NB4 (cell line): ENCODE measurements around the gene KASH5.

ENCODE experiments used
- DNase-seq: peaks from one replicate; pipeline ENCODE4 v3.0.0; 2010; ENCODE audit warnings: low read depth
- H3K4me3 ChIP-seq: one replicate; pipeline ENCODE4 v1.5.1; 2011; ENCODE audit warnings: mild to moderate bottlenecking, low read depth, low read length, moderate library complexity
- MYC ChIP-seq: IDR thresholded peaks from 2 replicates; pipeline ENCODE4 v1.6.1; 2011; ENCODE audit warnings: low read depth, low read length
- POLR2A ChIP-seq: IDR thresholded peaks from 2 replicates; pipeline ENCODE4 v1.6.1; 2011; ENCODE audit warnings: mild to moderate bottlenecking; ENCODE audit not compliant: insufficient read length; ENCODE audit errors: extremely low read depth
- TF ChIP-seq, protein P1 (sequence below): IDR thresholded peaks from one replicate; pipeline ENCODE4 v1.5.1; 2012; ENCODE audit warnings: low read depth, low read length
- TF ChIP-seq, protein P2 (sequence below): IDR thresholded peaks from 2 replicates; pipeline ENCODE4 v1.6.1; 2011; ENCODE audit warnings: low read depth, low read length

The KASH5 gene

DNA sequence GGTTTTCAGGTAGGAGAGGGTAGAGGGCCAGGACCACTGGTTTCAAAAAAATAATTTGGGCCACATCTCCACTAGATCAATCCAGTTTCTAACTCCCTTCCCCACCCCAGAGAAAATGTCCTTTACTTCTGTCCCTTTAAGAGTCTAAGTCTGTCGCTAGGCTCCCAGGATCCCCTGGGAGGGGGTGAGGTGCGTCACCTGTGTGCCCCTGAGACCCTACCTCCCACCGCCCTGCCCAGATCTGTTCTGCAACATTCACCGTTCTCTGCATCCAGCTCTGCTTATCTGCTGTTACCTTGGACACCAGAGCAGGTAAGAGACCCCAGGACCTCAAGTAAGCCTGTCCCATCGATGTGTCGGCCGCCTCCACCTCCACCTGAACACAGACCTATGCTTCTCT lies 37.1 kb downstream of the KASH5 start, which contains the start of gene GFY:
Gene GFY (plus strand): TSS at position 211 of the 400 bp plus-strand sequence. CDS start 1,043 bp downstream, outside the sequence.
- TF ChIP-seq, protein P1, sequence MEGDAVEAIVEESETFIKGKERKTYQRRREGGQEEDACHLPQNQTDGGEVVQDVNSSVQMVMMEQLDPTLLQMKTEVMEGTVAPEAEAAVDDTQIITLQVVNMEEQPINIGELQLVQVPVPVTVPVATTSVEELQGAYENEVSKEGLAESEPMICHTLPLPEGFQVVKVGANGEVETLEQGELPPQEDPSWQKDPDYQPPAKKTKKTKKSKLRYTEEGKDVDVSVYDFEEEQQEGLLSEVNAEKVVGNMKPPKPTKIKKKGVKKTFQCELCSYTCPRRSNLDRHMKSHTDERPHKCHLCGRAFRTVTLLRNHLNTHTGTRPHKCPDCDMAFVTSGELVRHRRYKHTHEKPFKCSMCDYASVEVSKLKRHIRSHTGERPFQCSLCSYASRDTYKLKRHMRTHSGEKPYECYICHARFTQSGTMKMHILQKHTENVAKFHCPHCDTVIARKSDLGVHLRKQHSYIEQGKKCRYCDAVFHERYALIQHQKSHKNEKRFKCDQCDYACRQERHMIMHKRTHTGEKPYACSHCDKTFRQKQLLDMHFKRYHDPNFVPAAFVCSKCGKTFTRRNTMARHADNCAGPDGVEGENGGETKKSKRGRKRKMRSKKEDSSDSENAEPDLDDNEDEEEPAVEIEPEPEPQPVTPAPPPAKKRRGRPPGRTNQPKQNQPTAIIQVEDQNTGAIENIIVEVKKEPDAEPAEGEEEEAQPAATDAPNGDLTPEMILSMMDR, result no peak
- TF ChIP-seq MYC (no peak), POLR2A (no peak)
- TF ChIP-seq, protein P2, sequence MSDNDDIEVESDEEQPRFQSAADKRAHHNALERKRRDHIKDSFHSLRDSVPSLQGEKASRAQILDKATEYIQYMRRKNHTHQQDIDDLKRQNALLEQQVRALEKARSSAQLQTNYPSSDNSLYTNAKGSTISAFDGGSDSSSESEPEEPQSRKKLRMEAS, result no peak
- DNase-seq, result no peak
- no peak within 1 kb of the TSS for H3K4me3 ChIP-seq

DNA sequence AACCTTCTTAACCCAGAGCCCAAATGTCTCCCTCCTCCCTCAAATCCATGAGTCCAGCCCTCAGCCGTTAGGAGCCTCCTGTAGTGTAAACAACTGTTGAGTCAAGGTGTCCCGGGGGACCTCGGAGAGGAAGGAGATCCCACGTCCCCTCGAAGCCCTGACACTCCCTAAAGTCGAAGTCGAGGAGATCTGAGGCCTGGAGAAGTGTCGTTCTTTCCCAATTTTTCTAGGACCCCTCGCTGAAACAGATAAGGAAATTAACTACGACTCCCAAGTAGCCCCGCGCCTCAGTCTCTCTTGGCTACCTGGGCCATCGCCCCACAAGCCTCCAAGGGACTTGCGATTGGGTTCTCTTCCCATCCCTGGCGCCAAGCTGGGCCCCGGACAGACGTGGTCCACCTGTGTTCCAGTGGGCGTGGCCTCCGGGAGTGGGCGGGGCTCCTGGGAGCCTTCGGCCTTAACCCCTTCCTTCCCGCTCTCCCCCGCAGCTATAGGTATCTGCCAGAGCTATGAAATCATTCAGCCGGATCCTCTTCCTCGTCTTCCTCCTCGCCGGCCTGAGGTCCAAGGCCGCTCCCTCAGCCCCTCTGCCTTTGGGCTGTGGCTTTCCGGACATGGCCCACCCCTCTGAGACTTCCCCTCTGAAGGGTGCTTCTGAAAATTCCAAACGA lies 38.0 kb downstream of the KASH5 start:
- H3K4me3 ChIP-seq, result no peak overlapping the region
- TF ChIP-seq, protein P1, result no peak
- TF ChIP-seq POLR2A (no peak), MYC (no peak)
- TF ChIP-seq, protein P2, result no peak
- DNase-seq, result peak; percentile 53

DNA sequence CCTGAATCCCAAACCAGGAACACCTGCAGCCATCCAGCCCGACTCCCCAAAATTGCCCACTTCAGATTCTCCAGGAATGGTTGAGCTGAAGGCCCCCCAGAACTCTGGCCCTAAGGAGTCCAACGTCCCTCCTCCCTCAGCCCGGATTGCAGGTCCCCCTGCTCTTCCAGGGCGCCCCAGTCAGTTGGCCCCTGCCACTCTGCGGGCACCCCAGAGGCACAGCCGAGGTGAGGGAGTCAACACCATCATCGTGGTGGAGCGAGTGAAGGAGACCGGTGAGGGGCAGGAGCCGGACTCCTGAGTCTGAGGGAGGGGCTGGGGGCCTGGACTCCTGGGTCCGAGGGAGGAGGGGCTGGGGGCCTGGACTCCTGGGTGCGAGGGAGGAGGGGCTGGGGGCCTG lies 39.3 kb downstream of the KASH5 start:
- no peak overlapping the region for H3K4me3 ChIP-seq
- no peak for TF ChIP-seq MYC
- TF ChIP-seq, protein P1, result no peak
- TF ChIP-seq, protein P2, result no peak
- TF ChIP-seq POLR2A, result no peak
- no peak for DNase-seq

DNA sequence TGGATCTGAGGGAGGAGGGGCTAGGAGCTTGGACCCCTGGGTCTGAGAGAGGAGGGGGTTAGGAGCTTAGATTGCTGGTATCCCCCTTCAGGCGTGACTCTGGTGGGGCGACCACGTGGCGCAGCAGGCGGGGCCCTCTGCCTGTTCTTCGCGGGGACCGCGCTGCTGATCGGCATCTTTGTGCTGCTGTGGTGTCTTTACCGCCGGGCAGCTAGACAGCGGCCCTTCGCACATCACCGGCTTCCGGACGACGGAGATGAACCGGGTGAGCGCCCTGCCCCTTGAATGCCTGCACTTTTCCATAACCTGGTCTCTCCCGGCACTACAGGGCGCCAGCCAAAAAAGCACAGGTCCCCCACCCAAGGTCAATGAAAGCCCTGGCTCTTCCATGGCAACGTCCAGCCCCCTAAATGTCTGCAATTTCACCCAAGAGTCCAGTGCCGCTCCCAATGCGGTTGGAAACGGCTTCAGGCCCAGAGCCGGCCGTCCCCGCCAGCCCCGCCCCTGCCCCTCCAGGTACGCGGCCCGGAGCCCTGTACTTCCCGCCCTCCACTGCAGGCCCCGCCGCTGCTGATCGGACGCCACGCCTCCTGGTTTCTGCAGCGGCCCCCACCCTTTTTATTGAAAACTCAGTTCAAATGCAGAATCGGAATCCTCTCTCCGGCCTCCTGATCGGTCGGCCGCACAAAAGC lies 40.0 kb downstream of the KASH5 start:
- peak; percentile 54 for DNase-seq
- H3K4me3 ChIP-seq, result no peak overlapping the region
- TF ChIP-seq MYC (no peak), POLR2A (no peak)
- TF ChIP-seq, protein P1, result no peak
- TF ChIP-seq, protein P2, result no peak

DNA sequence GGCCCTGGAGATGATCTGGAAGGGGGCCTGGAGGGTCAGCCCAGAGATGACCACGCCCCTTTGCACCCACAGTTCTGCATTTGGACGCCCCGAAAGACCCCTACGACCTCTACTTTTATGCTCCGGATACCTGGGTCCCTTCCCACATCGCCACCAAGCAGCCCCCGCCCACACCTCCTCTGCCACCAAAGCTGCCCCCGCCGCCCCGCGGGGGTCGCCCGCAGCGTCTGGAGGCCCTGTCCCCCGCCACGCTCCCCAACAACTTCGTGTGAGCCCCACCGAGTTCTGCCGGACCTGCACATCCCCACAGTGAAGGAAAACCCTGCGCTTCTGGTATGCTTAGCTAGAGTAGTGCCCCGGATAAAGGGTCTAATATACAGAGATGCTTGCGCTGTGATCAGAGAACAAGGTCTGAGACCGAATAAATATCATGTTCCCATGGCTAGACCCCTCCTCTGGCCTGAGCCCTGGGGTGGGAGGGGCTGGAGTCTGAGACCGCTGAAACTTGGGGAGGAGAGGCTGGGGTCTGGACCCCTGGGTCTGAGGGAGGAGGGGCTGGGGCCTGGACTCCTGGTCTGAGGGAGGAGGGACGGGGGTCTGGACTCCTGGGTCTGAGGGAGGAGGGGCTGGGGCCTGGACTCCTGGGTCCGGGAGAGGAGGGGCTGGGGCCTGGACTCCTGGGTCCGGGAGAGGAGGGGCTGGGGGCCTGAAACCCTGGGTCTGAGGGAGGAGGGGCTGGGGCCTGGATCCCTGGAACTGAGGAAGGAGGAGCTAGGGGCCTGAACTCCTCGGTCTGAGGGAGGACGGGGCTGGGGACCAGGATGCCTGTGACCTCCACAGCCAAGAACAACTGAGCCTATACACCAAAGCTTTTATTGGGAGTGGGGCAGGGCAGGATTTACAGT lies 40.8 kb downstream of the KASH5 start:
- no peak overlapping the region for H3K4me3 ChIP-seq
- DNase-seq, result no peak
- TF ChIP-seq MYC (no peak), POLR2A (no peak)
- TF ChIP-seq, protein P2, result no peak
- TF ChIP-seq, protein P1, result no peak
